GM12865 (cell line): ENCODE results near the gene NBEA.

Experiments used
- DNase-seq: peaks from one replicate; pipeline ENCODE4 v3.0.0; 2010; ENCODE audit warnings: low read depth
- H3K4me3 ChIP-seq: 2 replicates; pipeline ENCODE4 v1.5.1; 2011; ENCODE audit warnings: mild to moderate bottlenecking, low read depth, low read length, control low read depth
- CTCF ChIP-seq: IDR thresholded peaks from 2 replicates; pipeline ENCODE4 v1.5.1; 2011; ENCODE audit warnings: low read length, control low read depth, low read depth, inconsistent platforms; ENCODE audit not compliant: insufficient read depth; ENCODE audit errors: missing control alignments

Gene NBEA

GRCh38 chr13:35342440-35342839 lies 400.4 kb downstream of the NBEA start:
- TF ChIP-seq CTCF: no peak

DNA sequence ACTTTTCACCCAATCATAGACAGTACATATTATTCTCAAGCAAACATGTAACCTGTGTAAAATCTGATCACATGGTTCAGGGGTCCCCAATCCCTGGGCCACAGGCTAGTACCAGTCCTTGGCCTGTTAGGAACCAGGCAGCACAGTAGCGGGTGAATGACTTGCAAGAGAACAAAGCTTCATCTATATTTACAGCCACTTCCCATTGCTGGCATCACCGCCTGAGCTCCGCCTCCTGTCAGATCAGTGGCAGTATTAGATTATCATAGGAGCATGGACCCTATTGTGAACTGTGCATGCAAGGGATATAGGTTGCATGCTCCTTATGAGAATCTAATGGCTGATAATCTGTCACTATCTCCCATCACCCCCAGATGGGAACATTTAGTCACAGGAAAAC lies 401.3 kb downstream of the NBEA start:
- no peak for DNase-seq
- TF ChIP-seq CTCF: no peak
- H3K4me3 ChIP-seq: no peak overlapping the region

More at GRCh38 chr13:35342440-35342839, 400.4 kb downstream of the NBEA start:
- no peak overlapping the region for H3K4me3 ChIP-seq
- no peak for DNase-seq

GRCh38 chr13:35345992-35346391 lies 403.9 kb downstream of the NBEA start:
- no peak overlapping the region for H3K4me3 ChIP-seq
- no peak for TF ChIP-seq CTCF
- DNase-seq: no peak

GRCh38 chr13:35346494-35346893 lies 404.4 kb downstream of the NBEA start:
- no peak for TF ChIP-seq CTCF
- no peak for DNase-seq
- H3K4me3 ChIP-seq: no peak overlapping the region

GRCh38 chr13:35347679-35348205 lies 405.7 kb downstream of the NBEA start:
- no peak for DNase-seq
- TF ChIP-seq CTCF: no peak
- H3K4me3 ChIP-seq: no peak overlapping the region

DNA sequence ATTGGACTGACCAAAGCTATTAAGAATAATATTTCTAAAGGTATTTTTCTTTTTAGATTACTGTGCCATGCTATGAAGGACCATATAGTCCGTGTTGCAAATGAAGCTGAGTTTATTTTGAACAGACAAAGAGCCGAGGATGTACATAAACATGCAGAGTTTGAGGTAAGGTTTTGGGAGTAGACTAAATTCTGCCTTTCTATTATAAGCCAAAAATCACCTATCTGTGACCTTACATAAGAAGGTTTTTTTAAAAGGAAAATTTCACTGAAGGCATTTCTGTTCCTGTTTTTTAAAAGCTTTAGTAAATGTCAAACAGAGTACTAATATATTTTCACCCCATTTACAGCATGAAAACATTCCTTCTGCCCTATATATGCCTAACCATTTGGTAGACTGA lies 407.0 kb downstream of the NBEA start:
- no peak for DNase-seq
- TF ChIP-seq CTCF: no peak
- no peak overlapping the region for H3K4me3 ChIP-seq

GRCh38 chr13:35349673-35350278 lies 407.7 kb downstream of the NBEA start:
- TF ChIP-seq CTCF: no peak
- H3K4me3 ChIP-seq: no peak overlapping the region
- peak; percentile 58 for DNase-seq
